ENCODE data around the gene ALAS2. TPM values are rescaled to one million over a fixed set of nuclear protein-coding genes. Genes with fewer than 3 reads are reported as not detected.

The ALAS2 gene
- total and polyA plus RNA-seq, 2 of the 8 experiments (the other 6 are each of a cell fraction or from before 2014, with no cell fraction given), result 0.27 to 0.32 TPM

DNA sequence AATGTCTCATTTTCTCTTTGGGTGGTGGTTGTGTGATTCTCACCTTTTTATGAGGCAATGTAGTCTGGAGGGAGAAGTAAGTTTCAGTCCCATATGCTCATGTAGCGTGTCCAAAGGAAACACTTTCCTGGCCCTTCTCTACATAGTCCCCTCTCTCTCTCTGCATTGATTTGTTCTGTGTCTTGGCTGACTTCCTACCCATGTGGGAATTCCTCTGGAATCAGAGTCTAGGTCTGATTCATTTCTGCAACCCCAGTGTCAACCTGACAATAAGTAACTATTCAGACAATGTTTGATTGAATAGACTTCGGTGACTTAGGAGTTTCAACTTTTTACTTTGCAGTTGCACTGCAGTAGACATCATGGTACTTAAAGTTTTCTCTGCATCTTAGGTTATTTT lies 2.7 kb upstream of the ALAS2 start (continued):
- TF ChIP-seq, protein P1, sequence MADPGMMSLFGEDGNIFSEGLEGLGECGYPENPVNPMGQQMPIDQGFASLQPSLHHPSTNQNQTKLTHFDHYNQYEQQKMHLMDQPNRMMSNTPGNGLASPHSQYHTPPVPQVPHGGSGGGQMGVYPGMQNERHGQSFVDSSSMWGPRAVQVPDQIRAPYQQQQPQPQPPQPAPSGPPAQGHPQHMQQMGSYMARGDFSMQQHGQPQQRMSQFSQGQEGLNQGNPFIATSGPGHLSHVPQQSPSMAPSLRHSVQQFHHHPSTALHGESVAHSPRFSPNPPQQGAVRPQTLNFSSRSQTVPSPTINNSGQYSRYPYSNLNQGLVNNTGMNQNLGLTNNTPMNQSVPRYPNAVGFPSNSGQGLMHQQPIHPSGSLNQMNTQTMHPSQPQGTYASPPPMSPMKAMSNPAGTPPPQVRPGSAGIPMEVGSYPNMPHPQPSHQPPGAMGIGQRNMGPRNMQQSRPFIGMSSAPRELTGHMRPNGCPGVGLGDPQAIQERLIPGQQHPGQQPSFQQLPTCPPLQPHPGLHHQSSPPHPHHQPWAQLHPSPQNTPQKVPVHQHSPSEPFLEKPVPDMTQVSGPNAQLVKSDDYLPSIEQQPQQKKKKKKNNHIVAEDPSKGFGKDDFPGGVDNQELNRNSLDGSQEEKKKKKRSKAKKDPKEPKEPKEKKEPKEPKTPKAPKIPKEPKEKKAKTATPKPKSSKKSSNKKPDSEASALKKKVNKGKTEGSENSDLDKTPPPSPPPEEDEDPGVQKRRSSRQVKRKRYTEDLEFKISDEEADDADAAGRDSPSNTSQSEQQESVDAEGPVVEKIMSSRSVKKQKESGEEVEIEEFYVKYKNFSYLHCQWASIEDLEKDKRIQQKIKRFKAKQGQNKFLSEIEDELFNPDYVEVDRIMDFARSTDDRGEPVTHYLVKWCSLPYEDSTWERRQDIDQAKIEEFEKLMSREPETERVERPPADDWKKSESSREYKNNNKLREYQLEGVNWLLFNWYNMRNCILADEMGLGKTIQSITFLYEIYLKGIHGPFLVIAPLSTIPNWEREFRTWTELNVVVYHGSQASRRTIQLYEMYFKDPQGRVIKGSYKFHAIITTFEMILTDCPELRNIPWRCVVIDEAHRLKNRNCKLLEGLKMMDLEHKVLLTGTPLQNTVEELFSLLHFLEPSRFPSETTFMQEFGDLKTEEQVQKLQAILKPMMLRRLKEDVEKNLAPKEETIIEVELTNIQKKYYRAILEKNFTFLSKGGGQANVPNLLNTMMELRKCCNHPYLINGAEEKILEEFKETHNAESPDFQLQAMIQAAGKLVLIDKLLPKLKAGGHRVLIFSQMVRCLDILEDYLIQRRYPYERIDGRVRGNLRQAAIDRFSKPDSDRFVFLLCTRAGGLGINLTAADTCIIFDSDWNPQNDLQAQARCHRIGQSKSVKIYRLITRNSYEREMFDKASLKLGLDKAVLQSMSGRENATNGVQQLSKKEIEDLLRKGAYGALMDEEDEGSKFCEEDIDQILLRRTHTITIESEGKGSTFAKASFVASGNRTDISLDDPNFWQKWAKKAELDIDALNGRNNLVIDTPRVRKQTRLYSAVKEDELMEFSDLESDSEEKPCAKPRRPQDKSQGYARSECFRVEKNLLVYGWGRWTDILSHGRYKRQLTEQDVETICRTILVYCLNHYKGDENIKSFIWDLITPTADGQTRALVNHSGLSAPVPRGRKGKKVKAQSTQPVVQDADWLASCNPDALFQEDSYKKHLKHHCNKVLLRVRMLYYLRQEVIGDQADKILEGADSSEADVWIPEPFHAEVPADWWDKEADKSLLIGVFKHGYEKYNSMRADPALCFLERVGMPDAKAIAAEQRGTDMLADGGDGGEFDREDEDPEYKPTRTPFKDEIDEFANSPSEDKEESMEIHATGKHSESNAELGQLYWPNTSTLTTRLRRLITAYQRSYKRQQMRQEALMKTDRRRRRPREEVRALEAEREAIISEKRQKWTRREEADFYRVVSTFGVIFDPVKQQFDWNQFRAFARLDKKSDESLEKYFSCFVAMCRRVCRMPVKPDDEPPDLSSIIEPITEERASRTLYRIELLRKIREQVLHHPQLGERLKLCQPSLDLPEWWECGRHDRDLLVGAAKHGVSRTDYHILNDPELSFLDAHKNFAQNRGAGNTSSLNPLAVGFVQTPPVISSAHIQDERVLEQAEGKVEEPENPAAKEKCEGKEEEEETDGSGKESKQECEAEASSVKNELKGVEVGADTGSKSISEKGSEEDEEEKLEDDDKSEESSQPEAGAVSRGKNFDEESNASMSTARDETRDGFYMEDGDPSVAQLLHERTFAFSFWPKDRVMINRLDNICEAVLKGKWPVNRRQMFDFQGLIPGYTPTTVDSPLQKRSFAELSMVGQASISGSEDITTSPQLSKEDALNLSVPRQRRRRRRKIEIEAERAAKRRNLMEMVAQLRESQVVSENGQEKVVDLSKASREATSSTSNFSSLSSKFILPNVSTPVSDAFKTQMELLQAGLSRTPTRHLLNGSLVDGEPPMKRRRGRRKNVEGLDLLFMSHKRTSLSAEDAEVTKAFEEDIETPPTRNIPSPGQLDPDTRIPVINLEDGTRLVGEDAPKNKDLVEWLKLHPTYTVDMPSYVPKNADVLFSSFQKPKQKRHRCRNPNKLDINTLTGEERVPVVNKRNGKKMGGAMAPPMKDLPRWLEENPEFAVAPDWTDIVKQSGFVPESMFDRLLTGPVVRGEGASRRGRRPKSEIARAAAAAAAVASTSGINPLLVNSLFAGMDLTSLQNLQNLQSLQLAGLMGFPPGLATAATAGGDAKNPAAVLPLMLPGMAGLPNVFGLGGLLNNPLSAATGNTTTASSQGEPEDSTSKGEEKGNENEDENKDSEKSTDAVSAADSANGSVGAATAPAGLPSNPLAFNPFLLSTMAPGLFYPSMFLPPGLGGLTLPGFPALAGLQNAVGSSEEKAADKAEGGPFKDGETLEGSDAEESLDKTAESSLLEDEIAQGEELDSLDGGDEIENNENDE (IDR thresholded peaks at IDR 0.05; ENCODE audit: insufficient replicate concordance, low read length), result no peak
- no peak for TF ChIP-seq NANOG (IDR thresholded peaks at IDR 0.05; ENCODE audit: insufficient read depth, low read depth, low read length, poor library complexity, severe bottlenecking)
